Right atrium auricular region (tissue), 2 donors: Measurements from ENCODE around the gene KRTAP9-1. TPM values are rescaled to one million over a fixed set of nuclear protein-coding genes. Genes with fewer than 3 reads are reported as not detected.
"Not testable (repeated sequence)": the region's sequence is repeated elsewhere in the genome, so short reads cannot be mapped to it uniquely, and the experiment has no call there.

Source experiments
- DNase-seq: peaks from one replicate; pipeline ENCODE4 v3.0.0-alpha.2; 2019; ENCODE audit warnings: low spot score
- H3K27ac ChIP-seq, 2 donors: fragments of 200-600 bp; sonication (generic); 1 replicate in 1 of 2; 2 replicates in 1 of 2; pipeline ENCODE4 v1.5.1; 2016 to 2019
- H3K27me3 ChIP-seq, 2 donors: fragments of 200-600 bp; sonication (generic); one replicate each; pipeline versions ENCODE4 v1.5.1 to v1.6.0; 2017 to 2019
- H3K36me3 ChIP-seq: fragments of 200-600 bp; sonication (generic); one replicate; pipeline ENCODE4 v1.5.1; 2016
- H3K4me1 ChIP-seq, 2 donors: fragments of 200-600 bp; sonication (generic); one replicate each; pipeline versions ENCODE4 v1.5.1 to v1.6.0; 2017 to 2019
- H3K4me3 ChIP-seq, 2 donors: fragments of 200-600 bp; sonication (generic); 1 replicate in 1 of 2; 2 replicates in 1 of 2; pipeline ENCODE4 v1.5.1; 2017 to 2019; ENCODE audit warnings: mild to moderate bottlenecking in 1 of 2, moderate library complexity in 1 of 2
- H3K9me3 ChIP-seq, 2 donors: fragments of 200-600 bp; sonication (generic); one replicate each; pipeline ENCODE4 v1.5.1; 2019
- CTCF ChIP-seq, 2 donors: fragments of 200-600 bp; sonication (generic); IDR thresholded peaks; one replicate each; pipeline ENCODE4 v1.5.1; 2019; ENCODE audit warnings: antibody characterized with exemption in 2 of 2
- total RNA-seq, 2 donors: library from RNA; depleted of rRNA; stranded (reverse); fragments of >200 nt; gene quantifications; one replicate each; pipeline ENCODE4 v1.1.0, GENCODE V29; 2016

The KRTAP9-1 gene
- total RNA-seq, 2 donors from 2014 or later = not detected

DNA sequence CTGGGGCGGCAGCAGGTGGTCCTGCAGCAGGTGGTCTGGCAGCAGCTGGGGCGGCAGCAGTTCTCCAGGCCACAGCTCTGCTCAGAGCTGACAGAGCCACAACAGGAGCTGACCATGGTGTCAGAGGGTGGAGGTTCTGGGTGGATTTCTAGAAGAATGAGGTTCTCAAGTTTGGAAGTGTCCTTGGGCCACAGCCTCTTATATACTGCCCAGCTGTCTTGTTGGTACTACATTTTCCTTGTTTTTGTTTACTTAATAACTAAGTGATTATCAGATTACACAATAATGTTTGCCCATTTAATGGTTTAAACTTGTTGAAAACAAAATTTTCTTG, 40.1 kb upstream of the KRTAP9-1 start, which contains the start of gene KRTAP4-5:
Gene KRTAP4-5 (minus strand): TSS at position 174 of the 334 bp plus-strand sequence. CDS start 58 bp downstream, at position 116.
- Histone ChIP-seq H3K4me3 (no peak within 1 kb of the TSS), H3K36me3 (no peaks in the 10 kb centered on the region), H3K27ac (no peak within 1 kb of the TSS), H3K27me3 (no peaks in the 10 kb centered on the region), H3K4me1 (no peaks in the 10 kb centered on the region), H3K9me3 (no peaks in the 10 kb centered on the region)
- no peak for DNase-seq
- no peak for TF ChIP-seq CTCF (IDR thresholded peaks at IDR 0.05)

DNA sequence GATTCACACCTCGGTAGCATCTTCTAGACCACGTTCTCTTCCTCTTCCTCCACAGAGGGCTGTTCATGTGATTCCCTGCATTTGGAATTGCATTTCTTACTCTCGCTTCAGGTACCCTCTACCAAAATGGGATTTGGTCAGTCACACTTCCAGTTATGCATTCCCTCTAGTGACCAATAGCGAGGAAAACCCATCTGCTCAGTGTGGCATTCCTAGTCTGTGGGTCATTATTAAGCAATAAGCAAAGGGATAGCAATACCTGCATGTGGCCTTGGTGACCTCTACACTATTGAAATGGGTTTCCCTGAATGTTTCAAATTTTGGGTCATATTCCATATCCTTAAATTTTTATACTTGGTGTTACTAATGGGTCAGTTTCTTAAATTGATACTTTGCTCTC, 39.7 kb upstream of the KRTAP9-1 start:
- no peaks in the 10 kb centered on the region for H3K9me3 ChIP-seq
- H3K27me3 ChIP-seq = no peaks in the 10 kb centered on the region
- TF ChIP-seq CTCF (IDR thresholded peaks at IDR 0.05) = no peak
- no peak overlapping the region for H3K4me3 ChIP-seq
- H3K27ac ChIP-seq = no peak overlapping the region
- no peaks in the 10 kb centered on the region for H3K36me3 ChIP-seq
- no peaks in the 10 kb centered on the region for H3K4me1 ChIP-seq
- no peak for DNase-seq

DNA sequence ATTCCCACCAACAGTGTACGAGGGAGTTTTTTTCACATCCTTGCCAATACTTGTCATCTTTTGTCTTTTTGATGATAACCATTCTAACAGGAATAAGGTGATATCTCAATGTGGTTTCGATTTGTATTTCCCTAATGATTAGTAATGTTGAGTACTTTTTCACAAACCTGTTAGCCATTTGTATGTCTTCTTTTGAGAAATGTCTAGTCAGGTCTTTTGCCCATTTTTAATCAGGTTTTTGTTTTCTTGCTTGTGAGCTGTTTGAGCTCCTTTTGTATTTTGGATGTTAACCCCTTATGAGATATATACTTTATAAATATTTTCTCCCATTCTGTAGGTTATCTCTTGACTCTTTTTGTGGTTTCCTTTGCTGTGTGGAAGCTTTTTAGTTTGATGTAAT, 38.2 kb upstream of the KRTAP9-1 start:
- H3K4me3 ChIP-seq = no peak overlapping the region
- no peak overlapping the region for H3K27ac ChIP-seq
- H3K36me3 ChIP-seq = no peaks in the 10 kb centered on the region
- no peak for TF ChIP-seq CTCF (IDR thresholded peaks at IDR 0.05)
- no peaks in the 10 kb centered on the region for H3K27me3 ChIP-seq
- no peak for DNase-seq
- H3K4me1 ChIP-seq = no peaks in the 10 kb centered on the region
- no peaks in the 10 kb centered on the region for H3K9me3 ChIP-seq

DNA sequence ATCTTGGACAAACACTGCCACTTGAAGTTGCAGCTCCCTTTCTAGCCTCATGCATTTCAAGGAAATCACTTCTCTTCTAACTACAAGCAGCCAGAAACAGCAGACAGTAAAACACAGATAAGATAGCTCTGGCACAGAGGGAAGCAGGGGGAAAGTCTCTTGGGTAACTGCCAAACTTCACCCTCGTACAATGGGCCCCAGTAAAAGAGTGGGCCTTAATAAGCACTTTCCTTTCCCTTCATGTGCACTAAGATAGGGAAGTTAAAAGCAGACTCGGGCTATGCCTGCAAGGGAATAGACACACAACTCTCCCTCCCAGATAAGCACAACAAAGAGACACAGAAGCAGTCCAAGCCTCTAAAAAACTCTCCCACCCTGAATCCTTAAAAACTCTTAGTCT, 35.8 kb upstream of the KRTAP9-1 start:
- Histone ChIP-seq H3K4me1 (no peaks in the 10 kb centered on the region), H3K4me3 (no peak overlapping the region), H3K36me3 (no peaks in the 10 kb centered on the region), H3K27ac (no peak overlapping the region), H3K27me3 (no peaks in the 10 kb centered on the region), H3K9me3 (no peaks in the 10 kb centered on the region)
- no peak for TF ChIP-seq CTCF (IDR thresholded peaks at IDR 0.05)
- DNase-seq = no peak

DNA sequence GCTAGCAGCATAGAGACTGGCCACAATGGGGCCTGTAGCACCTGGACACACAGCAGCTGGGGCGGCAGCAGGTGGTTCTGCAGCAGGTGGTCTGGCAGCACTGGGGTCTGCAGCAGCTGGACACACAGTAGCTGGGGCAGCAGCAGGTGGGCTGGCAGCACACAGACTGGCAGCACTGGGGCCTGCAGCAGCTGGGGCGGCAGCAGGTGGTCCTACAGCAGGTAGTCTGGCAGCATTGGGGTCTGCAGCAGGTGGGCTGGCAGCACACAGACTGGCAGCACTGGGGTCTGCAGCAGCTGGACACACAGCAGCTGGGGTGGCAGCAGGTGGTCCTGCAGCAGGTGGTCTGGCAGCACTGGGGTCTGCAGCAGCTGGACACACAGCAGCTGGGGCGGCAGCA, 29.5 kb upstream of the KRTAP9-1 start:
- H3K4me3 ChIP-seq, H3K27ac ChIP-seq, H3K9me3 ChIP-seq, H3K27me3 ChIP-seq, H3K36me3 ChIP-seq, DNase-seq, H3K4me1 ChIP-seq: not testable (repeated sequence)

- no peak within 1 kb of the TSS for H3K27ac ChIP-seq
- no peak within 1 kb of the TSS for H3K4me3 ChIP-seq
- no peaks in the 10 kb centered on the region for H3K9me3 ChIP-seq
- H3K4me1 ChIP-seq = no peaks in the 10 kb centered on the region
- TF ChIP-seq CTCF (IDR thresholded peaks at IDR 0.05) = no peak
- H3K27me3 ChIP-seq = no peaks in the 10 kb centered on the region
- no peak for DNase-seq
- no peaks in the 10 kb centered on the region for H3K36me3 ChIP-seq
These were observed 29.0 kb upstream of the KRTAP9-1 start, which contains the start of gene KRTAP4-4 for GRCh38 chr17:41160648-41161047. Gene KRTAP4-4 (minus strand): TSS chr17:41160748. CDS start chr17:41160691, 57 bp downstream.
